Tibial nerve (tissue), 4 donors: ENCODE measurements around the gene AP2A2.

ENCODE experiments used
- EP300 ChIP-seq, 2 donors: sonication (generic); formaldehyde crosslinking; IDR thresholded peaks; one replicate each; pipeline ENCODE4 v1.6.1; 2017; ENCODE audit warnings: antibody characterized with exemption in 2 of 2, mild to moderate bottlenecking in 1 of 2
- POLR2A ChIP-seq, 2 donors: fragments of 450-650 bp; IDR thresholded peaks; one replicate each; pipeline ENCODE4 v1.6.1; 2017; ENCODE audit warnings: antibody characterized with exemption in 2 of 2, mild to moderate bottlenecking in 2 of 2, moderate library complexity in 2 of 2
- TF ChIP-seq, protein P1 (sequence below), 5 experiments: fragments of 200-600 bp in 3 of 5; fragments of 450-650 bp in 2 of 5; sonication (generic) in 3 of 5; IDR thresholded peaks; one replicate each; pipeline ENCODE4 v1.5.1; 2016 to 2019; ENCODE audit warnings: antibody characterized with exemption in 5 of 5, mild to moderate bottlenecking in 3 of 5, moderate library complexity in 2 of 5

DNA sequence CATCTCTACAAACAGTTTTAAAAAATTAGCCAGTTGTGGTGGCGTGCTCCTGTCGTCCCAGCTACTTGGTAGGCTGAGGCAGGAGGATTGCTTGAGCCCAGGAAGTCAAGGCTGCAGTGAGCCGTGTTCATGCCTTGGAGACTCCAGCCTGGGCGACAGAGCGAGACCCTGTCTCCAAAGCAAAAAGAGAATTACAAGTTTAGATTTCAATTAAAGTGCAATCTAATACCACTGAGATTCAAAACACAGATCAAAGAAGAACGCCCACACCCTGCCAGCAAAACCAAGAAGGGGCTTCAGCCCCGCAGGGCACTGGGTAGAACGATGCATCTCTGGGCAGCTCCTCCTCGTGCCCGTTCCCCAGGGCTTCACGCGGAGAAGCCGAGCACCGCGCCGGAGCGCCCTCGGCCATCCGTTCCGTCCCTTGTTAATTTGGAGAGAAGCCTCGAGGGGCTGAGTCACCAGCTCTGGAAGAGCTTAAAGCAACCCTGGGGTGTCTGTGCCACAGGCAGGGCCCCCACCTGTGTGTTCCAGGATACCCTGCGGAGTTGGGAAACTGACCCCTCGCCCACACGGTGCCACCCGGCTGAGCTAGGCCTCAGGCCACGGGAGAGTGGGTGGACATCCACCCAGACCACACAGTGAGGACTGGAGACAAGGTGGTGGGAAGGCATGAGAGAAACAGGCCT, 47.0 kb downstream of the AP2A2 start:
- no peak for TF ChIP-seq POLR2A (IDR thresholded peaks at IDR 0.05)
- TF ChIP-seq, protein P1, sequence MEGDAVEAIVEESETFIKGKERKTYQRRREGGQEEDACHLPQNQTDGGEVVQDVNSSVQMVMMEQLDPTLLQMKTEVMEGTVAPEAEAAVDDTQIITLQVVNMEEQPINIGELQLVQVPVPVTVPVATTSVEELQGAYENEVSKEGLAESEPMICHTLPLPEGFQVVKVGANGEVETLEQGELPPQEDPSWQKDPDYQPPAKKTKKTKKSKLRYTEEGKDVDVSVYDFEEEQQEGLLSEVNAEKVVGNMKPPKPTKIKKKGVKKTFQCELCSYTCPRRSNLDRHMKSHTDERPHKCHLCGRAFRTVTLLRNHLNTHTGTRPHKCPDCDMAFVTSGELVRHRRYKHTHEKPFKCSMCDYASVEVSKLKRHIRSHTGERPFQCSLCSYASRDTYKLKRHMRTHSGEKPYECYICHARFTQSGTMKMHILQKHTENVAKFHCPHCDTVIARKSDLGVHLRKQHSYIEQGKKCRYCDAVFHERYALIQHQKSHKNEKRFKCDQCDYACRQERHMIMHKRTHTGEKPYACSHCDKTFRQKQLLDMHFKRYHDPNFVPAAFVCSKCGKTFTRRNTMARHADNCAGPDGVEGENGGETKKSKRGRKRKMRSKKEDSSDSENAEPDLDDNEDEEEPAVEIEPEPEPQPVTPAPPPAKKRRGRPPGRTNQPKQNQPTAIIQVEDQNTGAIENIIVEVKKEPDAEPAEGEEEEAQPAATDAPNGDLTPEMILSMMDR (IDR thresholded peaks at IDR 0.05), result no peak
- no peak for TF ChIP-seq EP300 (IDR thresholded peaks at IDR 0.05)
